Measurements from ENCODE around the gene FGF14. TPM values are rescaled to one million over a fixed set of nuclear protein-coding genes. Genes with fewer than 3 reads are reported as not detected.

Gene FGF14
- total and polyA plus RNA-seq, 2 donors (not counting 1 experiment from before 2014, with no cell fraction given): under 0.01 TPM; not detected in 1

DNA sequence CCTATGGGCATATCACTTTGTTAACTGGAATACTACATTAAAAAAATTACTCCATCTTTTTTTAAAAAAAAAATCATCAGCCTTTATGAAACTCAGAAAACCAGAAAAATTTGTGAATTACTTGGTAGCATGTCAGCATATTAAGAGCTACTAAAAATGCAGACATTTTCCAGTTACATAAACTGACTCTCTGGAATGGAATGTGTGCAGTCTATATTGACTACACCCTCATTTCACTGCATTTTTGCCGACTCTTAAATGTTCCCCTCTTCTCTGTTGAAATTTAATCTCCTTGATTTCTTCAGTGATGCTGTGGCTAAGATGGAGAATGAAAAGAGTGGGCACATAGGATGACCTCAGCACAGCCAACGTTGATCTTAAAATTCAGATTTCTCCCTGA lies 555.6 kb downstream of the FGF14 start:
- CTCF ChIA-PET: no interaction called here
- no peak for ATAC-seq (ENCODE audit: low read depth)
- Histone ChIP-seq H3K9ac (ENCODE audit: low read length) (no peak overlapping the region), H3K4me2 (replicated peaks; ENCODE audit: low read depth, low read length, poor library complexity, severe bottlenecking) (no peak overlapping the region), H3K9me3 (ENCODE audit: control extremely low read depth in 1 of 3, control insufficient read depth in 2 of 3, insufficient read depth in 1 of 3, low read length in 2 of 3) (no peaks in the 10 kb centered on the region), H3K36me3 (replicated peaks in 1 of 2; ENCODE audit: control extremely low read depth in 1 of 2, control insufficient read depth in 1 of 2, extremely low read depth in 1 of 2, insufficient read depth in 2 of 2, low read length in 1 of 2) (no peaks in the 10 kb centered on the region), H2AFZ (ENCODE audit: insufficient read depth, low read depth, low read length, poor library complexity, severe bottlenecking) (no peak overlapping the region), H3K27me3 (replicated peaks in 1 of 4; ENCODE audit: control extremely low read depth in 1 of 4, control insufficient read depth in 3 of 4, insufficient read depth in 4 of 4, low read length in 3 of 4) (no peaks in the 10 kb centered on the region), H3K27ac (ENCODE audit: low read length in 2 of 2) (no peak overlapping the region), H3K4me1 (ENCODE audit: control insufficient read depth in 2 of 2, insufficient read depth in 2 of 2, low read length in 2 of 2) (no peaks in the 10 kb centered on the region), H3K79me2 (ENCODE audit: control insufficient read depth, insufficient read depth, low read length) (no peaks in the 10 kb centered on the region), H3K4me3 (ENCODE audit: control extremely low read depth in 1 of 5, extremely low read depth in 1 of 5, insufficient read depth in 1 of 5, low read depth in 2 of 5, low read length in 4 of 5) (no peak overlapping the region), H4K20me1 (ENCODE audit: control insufficient read depth, insufficient read depth, low read length, poor library complexity, severe bottlenecking) (no peaks in the 10 kb centered on the region)
- Mint-ChIP-seq H3K4me3 (no peak overlapping the region), H3K4me1 (no peaks in the 10 kb centered on the region), H3K9me3 (ENCODE audit: insufficient read depth) (no peaks in the 10 kb centered on the region), H3K27me3 (no peaks in the 10 kb centered on the region), H3K27ac (no peak overlapping the region)
- 78% methylated on average over 1 of the region's 2 CpGs for WGBS (ENCODE audit: insufficient coverage)
- intact Hi-C loops (cut with micrococcal nuclease): no loop called here
- POLR2A ChIA-PET: no interaction called here
- DNase-seq: no peak
- TF ChIP-seq, protein P1, sequence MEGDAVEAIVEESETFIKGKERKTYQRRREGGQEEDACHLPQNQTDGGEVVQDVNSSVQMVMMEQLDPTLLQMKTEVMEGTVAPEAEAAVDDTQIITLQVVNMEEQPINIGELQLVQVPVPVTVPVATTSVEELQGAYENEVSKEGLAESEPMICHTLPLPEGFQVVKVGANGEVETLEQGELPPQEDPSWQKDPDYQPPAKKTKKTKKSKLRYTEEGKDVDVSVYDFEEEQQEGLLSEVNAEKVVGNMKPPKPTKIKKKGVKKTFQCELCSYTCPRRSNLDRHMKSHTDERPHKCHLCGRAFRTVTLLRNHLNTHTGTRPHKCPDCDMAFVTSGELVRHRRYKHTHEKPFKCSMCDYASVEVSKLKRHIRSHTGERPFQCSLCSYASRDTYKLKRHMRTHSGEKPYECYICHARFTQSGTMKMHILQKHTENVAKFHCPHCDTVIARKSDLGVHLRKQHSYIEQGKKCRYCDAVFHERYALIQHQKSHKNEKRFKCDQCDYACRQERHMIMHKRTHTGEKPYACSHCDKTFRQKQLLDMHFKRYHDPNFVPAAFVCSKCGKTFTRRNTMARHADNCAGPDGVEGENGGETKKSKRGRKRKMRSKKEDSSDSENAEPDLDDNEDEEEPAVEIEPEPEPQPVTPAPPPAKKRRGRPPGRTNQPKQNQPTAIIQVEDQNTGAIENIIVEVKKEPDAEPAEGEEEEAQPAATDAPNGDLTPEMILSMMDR (IDR thresholded peaks at IDR 0.05): no peak
- TF ChIP-seq EZH2 (IDR thresholded peaks at IDR 0.05; ENCODE audit: borderline replicate concordance, insufficient read depth, low read depth, low read length, poor library complexity, severe bottlenecking): no peak

DNA sequence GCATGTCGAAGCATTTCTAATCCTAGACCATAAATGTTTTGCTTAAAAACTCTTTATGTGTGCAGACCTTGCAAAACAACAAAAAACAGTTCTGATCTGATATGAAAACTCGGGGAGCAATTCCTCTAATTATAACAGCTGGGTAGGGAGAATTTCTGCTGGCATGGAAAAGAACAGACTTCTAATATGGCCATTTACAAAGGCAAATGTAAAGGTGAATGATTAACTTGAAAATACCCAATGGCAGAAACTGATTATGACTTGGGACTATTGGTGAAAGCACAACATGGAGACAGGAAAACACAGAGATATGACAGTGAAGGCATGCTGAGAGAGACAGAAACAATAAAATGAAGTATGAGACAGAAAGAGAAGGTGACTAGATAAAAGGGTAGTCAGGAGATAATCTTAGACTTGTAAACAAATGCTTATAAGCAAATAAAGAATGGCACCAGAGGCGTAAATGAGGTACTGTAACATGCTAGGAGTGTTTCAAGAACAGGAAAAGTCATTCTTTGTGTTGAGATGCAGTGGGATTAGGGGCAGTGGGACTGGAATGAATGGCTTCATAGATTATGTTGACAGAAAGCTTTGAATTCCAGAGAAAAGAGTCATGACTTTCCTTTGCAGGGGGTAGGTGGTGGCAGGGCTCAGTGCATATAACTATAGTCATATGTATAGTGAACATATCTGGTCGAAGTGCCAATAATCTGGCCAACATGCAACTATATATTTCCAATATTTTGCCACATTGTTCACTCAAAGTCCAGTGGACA lies 556.4 kb downstream of the FGF14 start:
- Histone ChIP-seq H3K79me2 (ENCODE audit: control insufficient read depth, insufficient read depth, low read length) (no peaks in the 10 kb centered on the region), H3K9ac (ENCODE audit: low read length) (no peak overlapping the region), H3K4me1 (ENCODE audit: control insufficient read depth in 2 of 2, insufficient read depth in 2 of 2, low read length in 2 of 2) (no peaks in the 10 kb centered on the region), H4K20me1 (ENCODE audit: control insufficient read depth, insufficient read depth, low read length, poor library complexity, severe bottlenecking) (no peaks in the 10 kb centered on the region), H3K27ac (ENCODE audit: low read length in 2 of 2) (no peak overlapping the region), H2AFZ (ENCODE audit: insufficient read depth, low read depth, low read length, poor library complexity, severe bottlenecking) (no peak overlapping the region), H3K4me3 (ENCODE audit: control extremely low read depth in 1 of 5, extremely low read depth in 1 of 5, insufficient read depth in 1 of 5, low read depth in 2 of 5, low read length in 4 of 5) (no peak overlapping the region), H3K27me3 (replicated peaks in 1 of 4; ENCODE audit: control extremely low read depth in 1 of 4, control insufficient read depth in 3 of 4, insufficient read depth in 4 of 4, low read length in 3 of 4) (no peaks in the 10 kb centered on the region), H3K9me3 (ENCODE audit: control extremely low read depth in 1 of 3, control insufficient read depth in 2 of 3, insufficient read depth in 1 of 3, low read length in 2 of 3) (no peaks in the 10 kb centered on the region), H3K4me2 (replicated peaks; ENCODE audit: low read depth, low read length, poor library complexity, severe bottlenecking) (no peak overlapping the region), H3K36me3 (replicated peaks in 1 of 2; ENCODE audit: control extremely low read depth in 1 of 2, control insufficient read depth in 1 of 2, extremely low read depth in 1 of 2, insufficient read depth in 2 of 2, low read length in 1 of 2) (no peaks in the 10 kb centered on the region)
- ChIA-PET CTCF (no interaction called here), POLR2A (no interaction called here)
- 100% methylated on average over 1 of the region's 4 CpGs for WGBS (ENCODE audit: insufficient coverage)
- no peaks in the 10 kb centered on the region for H3K4me1 Mint-ChIP-seq
- intact Hi-C loops (cut with micrococcal nuclease): no loop called here
- ATAC-seq (ENCODE audit: low read depth) (no peak), DNase-seq (no peak)
- TF ChIP-seq, protein P1 (IDR thresholded peaks at IDR 0.05): no peak
- no peak for TF ChIP-seq EZH2 (IDR thresholded peaks at IDR 0.05; ENCODE audit: borderline replicate concordance, insufficient read depth, low read depth, low read length, poor library complexity, severe bottlenecking)
- H3K9me3 Mint-ChIP-seq (ENCODE audit: insufficient read depth): no peaks in the 10 kb centered on the region
- H3K4me3 Mint-ChIP-seq: no peak overlapping the region
- no peaks in the 10 kb centered on the region for H3K27me3 Mint-ChIP-seq
- H3K27ac Mint-ChIP-seq: no peak overlapping the region

Measured in B cell (primary cell).